Fibroblast of villous mesenchyme (primary cell): ENCODE measurements around the gene FYCO1. TPM values are rescaled to one million over a fixed set of nuclear protein-coding genes. Genes with fewer than 3 reads are reported as not detected.
A peak's percentile ranks its signal among the peaks of the same experiment; 100 is the strongest.

Experiments
- DNase-seq: peaks from one replicate; pipeline ENCODE4 v3.0.0-alpha.2; 2010; ENCODE audit warnings: low read depth
- H3K4me3 ChIP-seq: 2 replicates; pipeline ENCODE4 v1.5.1; 2011; ENCODE audit warnings: low read depth, mild to moderate bottlenecking, low read length
- total RNA-seq: library from RNA; depleted of rRNA; stranded (reverse); fragments of >200 nt; gene quantifications from 2 replicates; pipeline ENCODE4 v1.2.3, GENCODE V29; 2012
- TF ChIP-seq, protein P1 (sequence below): IDR thresholded peaks from 2 replicates; pipeline ENCODE4 v1.5.1; 2012; ENCODE audit warnings: low read depth, mild to moderate bottlenecking, low read length; ENCODE audit not compliant: insufficient read depth

The FYCO1 gene
- total RNA-seq, 1 donor = 23.7 TPM

DNA sequence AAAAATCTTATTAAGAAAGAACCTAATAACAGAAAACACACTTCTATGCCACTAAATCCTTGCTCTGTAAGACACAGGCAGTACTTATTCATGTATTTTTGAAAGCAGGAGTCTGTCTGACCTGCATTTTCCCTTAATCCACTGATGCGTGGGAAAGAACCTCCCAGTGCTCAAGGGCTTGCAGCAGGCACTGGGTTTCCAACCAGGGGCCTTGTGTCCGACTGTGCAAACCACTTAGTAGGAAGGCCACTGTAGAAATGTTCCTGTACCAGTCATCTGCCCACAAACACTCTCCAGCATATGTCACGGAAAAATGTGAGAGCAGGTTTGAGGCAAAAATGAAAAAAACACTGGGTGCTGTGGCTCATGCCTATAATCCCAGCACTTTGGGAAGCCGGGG lies 39.9 kb downstream of the FYCO1 start:
- TF ChIP-seq, protein P1, sequence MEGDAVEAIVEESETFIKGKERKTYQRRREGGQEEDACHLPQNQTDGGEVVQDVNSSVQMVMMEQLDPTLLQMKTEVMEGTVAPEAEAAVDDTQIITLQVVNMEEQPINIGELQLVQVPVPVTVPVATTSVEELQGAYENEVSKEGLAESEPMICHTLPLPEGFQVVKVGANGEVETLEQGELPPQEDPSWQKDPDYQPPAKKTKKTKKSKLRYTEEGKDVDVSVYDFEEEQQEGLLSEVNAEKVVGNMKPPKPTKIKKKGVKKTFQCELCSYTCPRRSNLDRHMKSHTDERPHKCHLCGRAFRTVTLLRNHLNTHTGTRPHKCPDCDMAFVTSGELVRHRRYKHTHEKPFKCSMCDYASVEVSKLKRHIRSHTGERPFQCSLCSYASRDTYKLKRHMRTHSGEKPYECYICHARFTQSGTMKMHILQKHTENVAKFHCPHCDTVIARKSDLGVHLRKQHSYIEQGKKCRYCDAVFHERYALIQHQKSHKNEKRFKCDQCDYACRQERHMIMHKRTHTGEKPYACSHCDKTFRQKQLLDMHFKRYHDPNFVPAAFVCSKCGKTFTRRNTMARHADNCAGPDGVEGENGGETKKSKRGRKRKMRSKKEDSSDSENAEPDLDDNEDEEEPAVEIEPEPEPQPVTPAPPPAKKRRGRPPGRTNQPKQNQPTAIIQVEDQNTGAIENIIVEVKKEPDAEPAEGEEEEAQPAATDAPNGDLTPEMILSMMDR = no peak
- H3K4me3 ChIP-seq = no peak overlapping the region
- no peak for DNase-seq

DNA sequence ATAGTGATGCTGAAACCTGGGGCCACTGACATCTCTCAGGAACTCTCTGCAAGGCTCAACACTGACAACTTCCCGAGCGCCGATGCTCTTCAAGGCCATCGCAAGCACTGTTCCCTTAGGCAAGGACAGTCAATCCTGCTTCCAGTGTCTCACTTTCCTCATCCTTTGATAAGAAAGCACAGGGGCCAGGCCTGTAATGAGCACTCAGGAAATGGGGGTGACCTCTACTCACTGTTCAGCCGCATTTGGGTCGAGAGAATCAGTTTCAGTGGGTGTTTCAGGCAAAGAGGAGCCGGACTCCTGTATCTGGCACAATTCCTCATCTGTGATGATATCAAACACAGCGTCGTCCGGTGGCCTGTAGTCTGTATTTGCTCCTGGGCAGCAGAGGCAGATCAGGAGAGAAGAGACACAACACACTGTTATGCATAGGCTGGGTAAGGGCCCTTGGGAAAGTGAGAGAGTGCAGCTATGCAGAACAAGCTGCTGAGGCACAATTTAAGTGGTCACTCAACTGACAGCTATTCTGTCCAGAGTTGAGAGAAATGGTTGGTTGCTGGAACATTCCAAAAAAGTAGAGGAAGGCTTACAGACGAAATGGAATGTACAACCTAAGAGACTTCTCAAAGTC lies 40.5 kb downstream of the FYCO1 start:
- TF ChIP-seq, protein P1 = no peak
- H3K4me3 ChIP-seq = no peak overlapping the region
- no peak for DNase-seq

DNA sequence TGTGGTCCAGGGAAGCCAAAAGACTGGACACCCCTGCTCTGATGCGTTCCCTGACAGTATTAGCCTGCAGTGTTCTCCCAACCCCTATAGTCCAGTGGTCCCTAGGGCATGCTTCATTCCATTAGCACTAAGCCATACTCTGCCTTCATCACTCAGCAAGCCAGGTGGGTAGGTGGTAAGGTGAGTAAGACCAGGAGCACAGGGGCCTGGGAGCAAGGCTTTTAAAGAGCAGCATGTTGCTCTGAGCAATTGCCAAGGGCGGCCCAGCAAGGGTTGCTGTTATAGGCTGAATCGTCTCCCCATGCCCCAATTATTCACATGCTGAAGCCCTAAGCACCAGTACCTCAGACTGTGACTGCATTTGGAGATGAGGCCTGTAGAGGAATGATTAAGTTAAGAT lies 41.3 kb downstream of the FYCO1 start:
- H3K4me3 ChIP-seq = no peak overlapping the region

DNA sequence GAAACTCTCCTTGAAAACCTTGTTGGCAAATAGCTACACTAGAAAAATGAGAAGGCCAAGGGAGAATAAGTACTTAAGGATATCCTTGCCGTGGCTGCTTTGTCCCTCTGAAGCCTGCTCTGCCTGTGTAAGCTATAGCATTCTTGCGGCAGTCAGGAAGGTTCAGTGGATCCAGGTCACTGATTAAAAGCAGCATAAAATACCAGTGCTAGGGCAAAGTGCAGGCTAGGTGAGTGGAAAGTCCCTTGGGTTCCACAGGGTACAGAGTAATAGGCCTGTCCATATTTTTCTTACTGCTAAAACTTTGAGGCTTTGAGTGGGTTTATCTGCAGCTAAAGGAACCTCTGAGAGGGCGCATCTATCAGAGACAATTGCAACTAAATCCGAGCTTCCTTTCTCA lies 42.1 kb downstream of the FYCO1 start:
- TF ChIP-seq, protein P1 = no peak
- DNase-seq = no peak
- no peak overlapping the region for H3K4me3 ChIP-seq

More for the DNA sequence above, 41.3 kb downstream of the FYCO1 start:
- TF ChIP-seq, protein P1 = no peak
- DNase-seq = no peak

DNA sequence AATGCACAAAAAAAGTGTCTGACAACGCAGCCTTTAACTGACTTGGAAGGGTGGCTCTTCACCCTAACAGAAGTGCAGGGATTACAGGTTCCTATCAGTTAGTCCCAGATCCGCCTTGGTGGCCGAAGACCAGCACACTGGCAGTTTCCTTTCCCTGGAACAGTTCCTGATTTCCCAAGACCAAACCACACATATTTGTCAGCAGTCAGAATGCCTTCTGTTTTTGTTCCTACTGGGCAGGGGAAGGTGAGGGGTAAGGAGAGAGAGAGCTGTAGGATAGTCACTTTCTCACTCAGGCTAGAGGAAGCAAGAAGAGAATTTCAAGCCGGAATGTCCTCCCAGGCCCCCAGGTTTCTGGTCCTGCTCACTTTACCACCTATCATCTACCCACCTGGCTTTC lies 43.2 kb downstream of the FYCO1 start:
- H3K4me3 ChIP-seq = no peak overlapping the region
- TF ChIP-seq, protein P1 = no peak
- DNase-seq = peak; percentile 65

DNA sequence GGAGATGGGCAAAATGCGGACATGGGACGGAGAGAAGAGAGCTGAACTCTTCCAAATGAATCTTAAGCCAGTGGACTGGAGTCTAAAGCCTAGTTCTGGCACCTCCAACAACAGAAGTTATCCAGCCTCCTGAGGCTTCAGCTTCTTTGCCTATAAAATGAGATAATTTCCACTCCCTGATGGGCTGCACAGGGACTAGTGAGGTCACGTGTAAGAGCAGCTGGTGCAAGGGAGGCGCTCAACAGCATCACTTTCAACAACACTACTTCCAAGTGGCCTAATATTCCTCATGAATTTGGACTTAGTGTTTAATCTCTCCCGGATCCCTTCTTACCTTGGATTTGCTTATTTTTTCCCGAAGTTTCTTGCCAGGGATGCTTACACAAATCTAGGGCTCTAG lies 43.7 kb downstream of the FYCO1 start:
- peak; percentile 35 for DNase-seq
- TF ChIP-seq, protein P1 = no peak
- H3K4me3 ChIP-seq = no peak overlapping the region
